H9 (cell line): ENCODE results near the gene FAM193A. TPM values are rescaled to one million over a fixed set of nuclear protein-coding genes. Genes with fewer than 3 reads are reported as not detected.

Experiments
- DNase-seq: peaks from one replicate; pipeline ENCODE4 v3.0.0-alpha.2; 2017
- H2AFZ ChIP-seq: one replicate; pipeline ENCODE4 v1.6.1; 2013; ENCODE audit warnings: mild to moderate bottlenecking, low read length, control low read depth, moderate library complexity
- H2AK5ac ChIP-seq: 2 replicates; pipeline ENCODE4 v1.6.1; 2013; ENCODE audit warnings: low read length, control low read depth, mixed read lengths; ENCODE audit not compliant: insufficient read length
- H2BK120ac ChIP-seq: one replicate; pipeline ENCODE4 v1.6.1; 2013; ENCODE audit warnings: low read depth, mild to moderate bottlenecking, low read length, control low read depth, inconsistent platforms; ENCODE audit not compliant: poor library complexity, severe bottlenecking
- H2BK12ac ChIP-seq: 2 replicates; pipeline ENCODE4 v1.6.1; 2013; ENCODE audit warnings: low read length, control low read depth, mixed read lengths, low read depth; ENCODE audit not compliant: insufficient read length
- H2BK15ac ChIP-seq: 2 replicates; pipeline ENCODE4 v1.6.1; 2013; ENCODE audit warnings: low read depth, low read length, control low read depth
- H2BK20ac ChIP-seq: one replicate; pipeline ENCODE4 v1.6.1; 2013; ENCODE audit warnings: low read depth, mild to moderate bottlenecking, low read length, control low read depth, inconsistent platforms; ENCODE audit not compliant: poor library complexity, severe bottlenecking
- H2BK5ac ChIP-seq: 2 replicates; pipeline ENCODE4 v1.6.1; 2013; ENCODE audit warnings: low read length, control low read depth, mixed read lengths; ENCODE audit not compliant: insufficient read length
- H3K14ac ChIP-seq: 2 replicates; pipeline ENCODE4 v1.6.1; 2013; ENCODE audit warnings: low read length, control low read depth; ENCODE audit not compliant: insufficient read depth
- H3K18ac ChIP-seq: 2 replicates; pipeline ENCODE4 v1.6.1; 2013; ENCODE audit warnings: low read depth, mild to moderate bottlenecking, mixed read lengths, low read length, control low read depth; ENCODE audit not compliant: insufficient read length
- H3K23ac ChIP-seq: 2 replicates; pipeline ENCODE4 v1.6.1; 2013; ENCODE audit warnings: low read length, control low read depth, mixed read lengths, low read depth; ENCODE audit not compliant: insufficient read length
- H3K23me2 ChIP-seq: 2 replicates; pipeline ENCODE4 v1.6.1; 2013; ENCODE audit warnings: low read depth, mild to moderate bottlenecking, mixed read lengths, low read length, control low read depth; ENCODE audit not compliant: insufficient read length, poor library complexity, severe bottlenecking
- H3K27ac ChIP-seq: 2 replicates; pipeline ENCODE4 v1.5.1; 2013; ENCODE audit warnings: low read length, control low read depth, mixed read lengths, low read depth; ENCODE audit not compliant: insufficient read length
- H3K27me3 ChIP-seq: 2 replicates; pipeline ENCODE4 v1.6.1; 2013; ENCODE audit warnings: low read length, control low read depth, inconsistent platforms; ENCODE audit not compliant: insufficient read depth
- H3K4ac ChIP-seq: 2 replicates; pipeline ENCODE4 v1.6.1; 2013; ENCODE audit warnings: low read depth, mild to moderate bottlenecking, control low read depth, inconsistent platforms, low read length, moderate library complexity
- H3K4me1 ChIP-seq: 2 replicates; pipeline ENCODE4 v1.6.1; 2013; ENCODE audit warnings: low read length, control low read depth, inconsistent platforms; ENCODE audit not compliant: insufficient read depth
- H3K4me2 ChIP-seq: 2 replicates; pipeline ENCODE4 v1.6.1; 2013; ENCODE audit warnings: low read length, control low read depth, mixed read lengths; ENCODE audit not compliant: insufficient read length, insufficient read depth
- H3K56ac ChIP-seq: 2 replicates; pipeline ENCODE4 v1.6.1; 2013; ENCODE audit warnings: low read depth, mild to moderate bottlenecking, mixed read lengths, low read length, control low read depth; ENCODE audit not compliant: insufficient read length
- H3K79me1 ChIP-seq: 2 replicates; pipeline ENCODE4 v1.6.1; 2013; ENCODE audit warnings: low read depth, mild to moderate bottlenecking, moderate library complexity, low read length, control low read depth, inconsistent platforms; ENCODE audit not compliant: insufficient read depth, poor library complexity, severe bottlenecking
- H3K79me2 ChIP-seq: 2 replicates; pipeline ENCODE4 v1.6.1; 2013; ENCODE audit warnings: low read length, control low read depth, inconsistent platforms; ENCODE audit not compliant: insufficient read depth
- H3K9ac ChIP-seq: 2 replicates; pipeline ENCODE4 v1.6.1; 2013; ENCODE audit warnings: low read length, control low read depth, mixed read lengths; ENCODE audit not compliant: insufficient read length; ENCODE audit errors: extremely low read depth
- H3K9me3 ChIP-seq: one replicate; pipeline ENCODE4 v1.6.1; 2013; ENCODE audit warnings: low read depth, low read length, inconsistent platforms; ENCODE audit not compliant: control insufficient read depth
- H3T11ph ChIP-seq: one replicate; pipeline ENCODE4 v1.6.1; 2013; ENCODE audit warnings: mild to moderate bottlenecking, low read length, control low read depth, inconsistent platforms
- H4K20me1 ChIP-seq: one replicate; pipeline ENCODE4 v1.6.1; 2013; ENCODE audit not compliant: control insufficient read depth, insufficient read length, insufficient read depth
- H4K5ac ChIP-seq: 2 replicates; pipeline ENCODE4 v1.6.1; 2013; ENCODE audit warnings: low read depth, mild to moderate bottlenecking, mixed read lengths, low read length, control low read depth; ENCODE audit not compliant: insufficient read length
- H4K8ac ChIP-seq: replicated peaks from 2 replicates; pipeline ENCODE4 v1.6.1; 2013; ENCODE audit warnings: low read length, control low read depth, mixed read lengths, low read depth; ENCODE audit not compliant: insufficient read length
- H4K91ac ChIP-seq: 2 replicates; pipeline ENCODE4 v1.6.1; 2013; ENCODE audit warnings: low read depth, mild to moderate bottlenecking, moderate library complexity, mixed read lengths, low read length, control low read depth; ENCODE audit not compliant: insufficient read length
- H3K27ac Mint-ChIP-seq, 3 experiments: 2 replicates in 2 of 3; 3 replicates in 1 of 3; pipeline ENCODE4 v1.8.0; 2020 to 2021; ENCODE audit warnings: mixed read lengths in 3 of 3, mild to moderate bottlenecking in 1 of 3, moderate library complexity in 1 of 3
- H3K27me3 Mint-ChIP-seq: 2 replicates; pipeline ENCODE4 v1.8.0; 2021; ENCODE audit warnings: low read depth, mild to moderate bottlenecking, moderate library complexity, mixed read lengths
- H3K36me3 Mint-ChIP-seq, 3 experiments: 2 replicates in 2 of 3; 3 replicates in 1 of 3; pipeline ENCODE4 v1.8.0; 2020 to 2021; ENCODE audit warnings: low read depth in 3 of 3, mixed read lengths in 3 of 3; ENCODE audit not compliant: insufficient read depth in 1 of 3
- H3K4me1 Mint-ChIP-seq, 2 experiments: 2 replicates each; pipeline ENCODE4 v1.8.0; 2020; ENCODE audit warnings: mixed read lengths in 2 of 2
- H3K4me3 Mint-ChIP-seq, 2 experiments: 2 replicates in 1 of 2; 3 replicates in 1 of 2; pipeline ENCODE4 v1.8.0; 2020 to 2021; ENCODE audit warnings: mild to moderate bottlenecking in 2 of 2, mixed read lengths in 2 of 2, moderate library complexity in 1 of 2
- H3K9me3 Mint-ChIP-seq, 2 experiments: 2 replicates in 1 of 2; 3 replicates in 1 of 2; pipeline ENCODE4 v1.8.0; 2020; ENCODE audit warnings: mild to moderate bottlenecking in 2 of 2, mixed read lengths in 2 of 2, moderate library complexity in 1 of 2
- CTCF ChIP-seq: fragments of 200-600 bp; sonication (generic); conservative IDR thresholded peaks from 3 replicates; pipeline ENCODE4 v1.8.0; 2021; ENCODE audit warnings: antibody characterized with exemption, mild to moderate bottlenecking
- WGBS: extraction: QIAGEN DNeasy Blood & Tissue Kit; methylation state at CpG from one replicate; pipeline ENCODE4 v1.1.7; 2013; ENCODE audit warnings: missing lambda C conversion rate, low lambda C conversion rate, mixed read lengths; ENCODE audit not compliant: insufficient read length; ENCODE audit errors: extremely low coverage; 5-methylcytosine and 5-hydroxymethylcytosine counted together
- total RNA-seq: library from RNA; stranded (reverse); gene quantifications from 2 replicates; pipeline ENCODE4 v1.2.1, GENCODE V29; 2021

FAM193A gene
- total RNA-seq, 1 experiment from 2014 or later = 36.9 TPM

GRCh38 chr4:2716236-2716635, 179.8 kb downstream of the FAM193A start:
- Histone ChIP-seq H3K9me3 (no peaks in the 10 kb centered on the region), H3K4ac (no peak overlapping the region), H3K4me1 (no peaks in the 10 kb centered on the region), H2BK15ac (no peak overlapping the region), H3K4me2 (no peak overlapping the region), H2AK5ac (no peak overlapping the region), H3K23ac (no peak overlapping the region), H3K23me2 (no peaks in the 10 kb centered on the region), H4K20me1 (no peaks in the 10 kb centered on the region), H3K27me3 (no peaks in the 10 kb centered on the region), H4K8ac (no peak overlapping the region), H2BK5ac (no peak overlapping the region), H2BK12ac (no peak overlapping the region), H3K79me1 (no peaks in the 10 kb centered on the region), H4K91ac (no peak overlapping the region), H3K14ac (no peak overlapping the region), H3K56ac (no peak overlapping the region), H3K79me2 (no peaks in the 10 kb centered on the region), H2BK120ac (no peak overlapping the region), H4K5ac (no peak overlapping the region), H3K27ac (no peak overlapping the region), H3T11ph (no peak overlapping the region), H2BK20ac (no peak overlapping the region), H3K18ac (no peak overlapping the region), H3K9ac (no peak overlapping the region), H2AFZ (no peak overlapping the region)
- peaks cover 4 to 7% of the 10 kb centered on the region in 2 experiments; a peak in 3 of 4 replicates for H3K4me1 Mint-ChIP-seq
- no peaks in the 10 kb centered on the region for H3K9me3 Mint-ChIP-seq
- no peak for DNase-seq
- no peaks in the 10 kb centered on the region for H3K27me3 Mint-ChIP-seq
- no peak overlapping the region for H3K4me3 Mint-ChIP-seq
- WGBS = no CpG with 5 or more reads among the region's 8 CpGs
- peak overlapping the region in 1 of 3 experiments; percentile 66; a peak in 2 of 7 replicates for H3K27ac Mint-ChIP-seq
- no peak for TF ChIP-seq CTCF
- H3K36me3 Mint-ChIP-seq = peaks cover 26 to 66% (median 50%) of the 10 kb centered on the region in 3 experiments; a peak in 6 of 7 replicates
